GM18873 (cell line): ENCODE measurements around the gene CPSF6.
"Not testable (repeated sequence)": the region's sequence is repeated elsewhere in the genome, so short reads cannot be mapped to it uniquely, and the experiment has no call there.

ENCODE experiments used
- ATAC-seq: cut with Tn5 transposase; IDR thresholded peaks from one replicate; pipeline ENCODE4 v1.9.1; 2021; ENCODE audit warnings: mild to moderate bottlenecking, moderate library complexity, moderate number of reproducible peaks; ENCODE audit not compliant: unreplicated experiment, low FRiP score

Gene CPSF6, protein sequence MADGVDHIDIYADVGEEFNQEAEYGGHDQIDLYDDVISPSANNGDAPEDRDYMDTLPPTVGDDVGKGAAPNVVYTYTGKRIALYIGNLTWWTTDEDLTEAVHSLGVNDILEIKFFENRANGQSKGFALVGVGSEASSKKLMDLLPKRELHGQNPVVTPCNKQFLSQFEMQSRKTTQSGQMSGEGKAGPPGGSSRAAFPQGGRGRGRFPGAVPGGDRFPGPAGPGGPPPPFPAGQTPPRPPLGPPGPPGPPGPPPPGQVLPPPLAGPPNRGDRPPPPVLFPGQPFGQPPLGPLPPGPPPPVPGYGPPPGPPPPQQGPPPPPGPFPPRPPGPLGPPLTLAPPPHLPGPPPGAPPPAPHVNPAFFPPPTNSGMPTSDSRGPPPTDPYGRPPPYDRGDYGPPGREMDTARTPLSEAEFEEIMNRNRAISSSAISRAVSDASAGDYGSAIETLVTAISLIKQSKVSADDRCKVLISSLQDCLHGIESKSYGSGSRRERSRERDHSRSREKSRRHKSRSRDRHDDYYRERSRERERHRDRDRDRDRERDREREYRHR

DNA sequence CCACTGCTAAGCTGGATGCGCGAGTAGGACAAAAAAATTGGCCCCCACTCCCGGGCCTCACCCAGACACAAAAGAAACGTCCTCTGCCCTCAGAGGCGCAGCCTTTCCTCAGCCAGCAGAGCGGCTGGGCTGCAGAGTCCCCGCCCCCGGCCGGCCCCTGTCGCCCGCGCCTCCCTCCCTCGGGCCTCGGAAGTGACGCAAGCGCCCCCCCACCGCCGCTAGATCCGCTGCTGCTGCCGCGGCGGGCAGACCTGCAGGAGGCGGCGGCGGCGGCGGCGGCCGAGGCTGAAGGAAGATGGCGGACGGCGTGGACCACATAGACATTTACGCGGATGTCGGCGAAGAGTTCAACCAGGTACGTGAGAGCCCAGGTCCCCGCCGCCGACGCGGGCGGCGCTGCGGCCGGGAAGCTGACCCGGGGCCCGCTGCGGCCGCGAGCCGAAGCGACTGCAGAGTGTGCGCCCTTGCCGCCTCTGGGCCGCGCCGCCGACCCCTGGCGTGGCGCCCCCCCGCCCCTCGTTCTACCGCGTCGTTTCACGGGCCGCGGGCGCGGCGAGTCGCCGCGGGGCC, at the start of gene CPSF6:
CPSF6 (plus strand) TSS at position 218 of the 570 bp plus-strand sequence; CDS start at position 296, 78 bp downstream.
- ATAC-seq, result peak; percentile 87

DNA sequence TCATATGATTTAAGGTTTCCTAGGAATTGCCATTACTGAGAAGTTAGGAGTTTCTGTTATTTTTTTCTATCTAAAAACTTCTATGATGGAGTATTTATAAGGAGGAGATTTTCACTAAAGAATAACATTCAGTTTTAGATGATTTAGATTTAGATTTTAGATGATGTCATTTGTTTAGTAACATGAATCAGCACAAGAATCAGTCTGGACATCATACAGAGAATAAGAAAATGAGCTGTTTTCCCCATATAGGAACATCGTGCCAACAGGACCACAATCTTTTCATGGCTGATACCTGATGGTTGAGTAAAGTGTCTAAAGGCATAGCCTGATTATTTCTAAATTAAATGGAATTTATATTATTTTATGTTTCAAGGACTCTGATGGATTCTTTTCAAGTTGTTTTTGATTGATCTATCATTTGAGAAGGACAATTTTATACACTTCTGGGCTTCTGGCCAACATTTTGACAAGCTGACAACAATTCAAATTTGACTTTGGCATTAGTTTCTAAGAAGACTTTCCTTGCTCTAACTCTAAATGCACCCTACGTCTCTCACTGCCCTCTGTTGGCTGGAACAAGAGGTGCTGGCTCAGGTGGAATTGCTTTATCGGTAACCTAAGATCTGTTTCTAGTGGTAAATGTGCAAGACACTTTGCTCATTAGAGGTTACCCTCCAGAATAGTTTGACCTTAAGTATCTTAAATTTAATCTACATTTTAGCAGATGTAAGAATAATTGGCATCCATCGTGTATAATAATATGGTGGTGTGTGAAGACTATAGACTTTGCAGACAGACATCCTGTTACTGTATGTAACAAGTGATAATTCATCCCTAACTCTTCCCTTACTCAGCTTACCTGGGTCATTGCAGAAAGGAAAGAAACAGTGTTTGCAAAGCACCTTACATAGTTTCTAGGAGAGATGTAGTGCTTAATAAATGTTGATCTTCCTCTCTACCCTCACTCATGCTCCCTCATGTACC, 42.8 kb upstream of the CPSF6 start:
- ATAC-seq, result no peak

DNA sequence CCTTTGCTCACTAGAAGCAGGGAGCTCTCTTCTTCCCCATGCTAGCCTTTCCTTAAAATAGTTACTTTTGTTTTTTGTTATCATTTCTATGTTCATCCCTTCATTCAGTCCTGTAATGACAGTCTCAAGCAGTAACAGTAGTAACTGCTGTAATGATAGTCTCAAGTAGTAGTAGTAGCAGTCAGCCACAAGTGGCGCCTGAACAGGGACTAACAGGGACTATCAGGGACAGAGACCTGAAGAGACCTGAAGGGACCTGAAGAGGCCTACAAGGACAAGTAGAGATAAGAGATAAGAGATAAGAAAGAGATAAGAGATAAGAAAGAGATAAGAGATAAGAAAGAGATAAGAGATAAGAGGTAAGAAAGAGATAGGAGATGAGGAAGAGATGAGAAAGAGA, 39.4 kb upstream of the CPSF6 start:
- ATAC-seq, result not testable (repeated sequence)

DNA sequence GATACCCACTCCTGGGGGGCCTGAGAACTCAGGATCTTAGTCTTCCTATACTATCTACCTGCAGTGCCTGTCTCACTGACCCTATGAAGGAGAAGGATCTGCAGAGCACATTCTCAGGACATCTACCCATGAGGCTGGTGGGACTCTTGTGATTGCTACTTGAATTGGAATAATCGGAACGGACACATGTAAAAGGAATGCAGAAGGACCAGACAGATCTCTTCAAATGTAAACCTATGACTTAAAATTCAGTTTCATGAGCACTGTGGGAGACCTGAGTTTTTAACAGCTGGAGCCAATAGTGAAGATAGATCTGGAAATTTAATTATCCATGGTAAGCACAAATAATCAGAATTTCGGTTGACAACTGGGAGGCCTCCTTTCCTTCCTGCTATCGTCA, 35.2 kb upstream of the CPSF6 start:
- no peak for ATAC-seq

DNA sequence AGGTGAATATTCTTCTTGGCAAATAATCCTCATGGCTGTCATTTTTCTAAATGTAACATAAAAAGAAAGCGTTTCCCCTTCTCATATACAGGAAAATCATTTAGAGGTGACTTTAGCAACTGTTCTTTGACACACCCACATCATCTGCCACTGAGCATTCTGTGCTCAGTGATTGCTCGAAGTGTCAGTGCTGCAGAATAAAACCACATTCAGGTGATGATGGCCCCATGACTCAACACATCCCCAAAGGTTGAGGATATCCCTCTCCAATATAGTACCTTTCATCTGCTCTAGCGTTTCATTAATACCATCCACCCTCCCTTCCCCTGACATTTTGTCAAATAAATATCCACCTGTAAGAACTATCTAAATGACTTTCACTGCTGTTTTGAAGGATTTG, 28.7 kb upstream of the CPSF6 start:
- ATAC-seq, result no peak

DNA sequence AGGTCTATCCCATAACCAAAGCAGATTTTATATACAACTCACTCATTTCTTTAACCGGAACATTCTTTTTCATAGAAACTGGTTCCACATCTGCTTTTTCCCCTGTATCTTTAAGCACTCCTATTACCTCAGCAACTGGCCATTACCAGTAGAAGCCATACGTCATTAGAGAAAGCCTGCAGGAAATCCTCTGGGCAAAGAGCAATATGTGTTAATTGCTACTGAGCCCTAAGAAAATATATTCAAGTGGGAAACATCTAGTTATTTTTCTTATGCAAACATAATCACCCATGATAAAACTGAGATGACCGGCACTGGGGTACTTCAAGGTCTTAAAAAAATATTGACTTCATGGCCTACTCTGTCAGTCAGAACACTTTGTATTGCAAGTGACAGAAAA, 28.2 kb upstream of the CPSF6 start:
- no peak for ATAC-seq

DNA sequence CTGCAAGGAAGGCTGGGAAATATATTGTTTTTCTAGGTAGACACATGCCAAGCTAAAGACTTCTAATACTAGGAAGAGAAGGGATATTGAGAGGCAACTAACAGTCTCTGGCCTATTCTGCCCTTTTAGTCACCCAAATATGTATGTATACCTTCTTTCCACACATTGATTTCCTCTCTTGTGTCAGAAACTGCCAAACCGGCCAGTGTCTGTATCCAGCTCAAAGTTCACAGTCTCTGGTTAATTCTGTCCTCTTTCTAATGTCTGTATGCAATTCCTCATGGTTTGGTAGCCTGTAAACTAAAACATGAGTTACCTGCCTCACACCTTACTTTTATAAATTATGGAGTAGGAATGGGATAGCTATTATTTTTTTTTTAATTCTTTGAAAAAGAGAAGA, 25.2 kb upstream of the CPSF6 start:
- no peak for ATAC-seq

DNA sequence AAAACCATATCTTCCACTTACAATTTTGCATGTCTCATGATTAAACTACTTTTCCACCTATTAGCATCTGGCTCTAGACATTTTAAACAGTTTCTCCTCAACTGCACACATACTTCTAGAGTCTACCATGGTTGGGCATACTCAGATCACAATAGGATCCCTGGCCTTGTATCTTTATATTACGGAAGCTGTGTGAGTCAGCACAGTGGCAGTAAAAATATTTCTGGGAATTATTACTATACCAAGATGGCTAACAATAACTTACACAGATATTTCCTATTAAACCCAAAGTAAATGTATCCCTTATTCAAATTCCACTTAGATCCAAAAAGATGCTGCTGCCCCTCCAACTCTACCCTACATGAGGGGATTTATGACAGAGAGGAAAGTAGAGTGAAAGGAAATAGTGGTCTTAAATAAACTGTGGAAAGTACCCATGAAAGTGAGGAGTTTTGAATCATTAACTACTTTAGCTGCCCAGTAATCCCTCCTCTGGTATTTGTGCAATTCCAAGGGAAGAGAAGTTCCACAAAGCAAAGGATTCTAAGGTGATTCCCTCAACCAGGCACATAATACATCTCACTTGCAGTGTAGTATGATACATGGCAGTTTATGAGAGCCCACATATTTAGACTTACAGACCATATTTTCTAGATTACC, 14.0 kb upstream of the CPSF6 start:
- no peak for ATAC-seq

DNA sequence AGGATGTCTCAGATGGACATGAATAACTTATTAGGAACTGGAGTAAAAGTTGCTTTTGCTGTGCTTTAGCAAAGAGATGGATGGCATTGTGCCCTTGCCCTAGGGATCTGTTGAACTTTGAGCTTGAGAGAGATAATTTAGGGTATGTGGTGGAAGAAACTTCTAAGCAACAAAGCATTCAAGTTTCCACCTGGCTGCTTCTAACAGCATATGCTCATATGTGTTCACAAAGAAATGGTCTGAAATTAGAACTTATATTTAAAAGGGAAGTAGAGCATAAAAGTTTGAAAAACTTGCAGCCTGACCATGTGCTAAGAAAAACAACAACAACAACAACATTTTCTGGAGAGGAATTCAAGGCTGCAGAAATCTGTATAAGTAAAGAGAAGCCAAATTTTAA, 7.9 kb upstream of the CPSF6 start:
- no peak for ATAC-seq

DNA sequence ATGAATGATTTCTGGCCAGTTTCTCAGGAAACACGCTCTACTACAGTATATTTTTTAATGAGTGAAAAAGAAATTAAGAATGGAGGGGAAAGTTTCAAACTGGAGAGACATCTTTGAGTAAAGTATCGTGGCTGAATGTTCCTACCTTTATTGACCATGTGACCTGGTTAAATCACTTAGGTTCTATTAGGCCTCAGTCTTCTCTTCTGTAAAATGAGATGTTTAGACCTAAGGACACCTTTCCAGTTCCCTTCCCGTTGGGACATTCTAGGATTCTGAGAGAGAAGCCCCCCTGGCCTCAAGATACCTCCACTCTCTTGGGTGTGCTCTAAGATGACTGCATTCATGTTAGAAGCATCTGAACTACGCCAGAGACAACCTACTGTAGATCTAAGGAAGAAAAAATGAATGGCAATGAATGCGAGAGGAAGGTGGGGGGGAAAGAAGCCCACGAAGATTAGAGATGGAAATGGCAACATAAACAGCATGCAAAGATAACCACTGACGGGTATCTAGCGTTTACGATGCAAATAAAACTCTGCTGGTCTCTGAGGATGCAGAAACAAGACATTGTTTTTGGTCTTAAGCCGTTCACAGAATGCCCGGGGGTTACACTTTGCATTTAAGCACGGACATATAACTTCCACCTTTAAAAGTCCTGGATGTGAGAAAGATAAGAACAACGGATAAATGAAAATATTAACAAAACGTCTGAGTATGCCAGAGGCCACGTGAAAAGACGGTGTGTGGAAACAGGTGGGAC, 599 bp upstream of the CPSF6 start:
- no peak for ATAC-seq

DNA sequence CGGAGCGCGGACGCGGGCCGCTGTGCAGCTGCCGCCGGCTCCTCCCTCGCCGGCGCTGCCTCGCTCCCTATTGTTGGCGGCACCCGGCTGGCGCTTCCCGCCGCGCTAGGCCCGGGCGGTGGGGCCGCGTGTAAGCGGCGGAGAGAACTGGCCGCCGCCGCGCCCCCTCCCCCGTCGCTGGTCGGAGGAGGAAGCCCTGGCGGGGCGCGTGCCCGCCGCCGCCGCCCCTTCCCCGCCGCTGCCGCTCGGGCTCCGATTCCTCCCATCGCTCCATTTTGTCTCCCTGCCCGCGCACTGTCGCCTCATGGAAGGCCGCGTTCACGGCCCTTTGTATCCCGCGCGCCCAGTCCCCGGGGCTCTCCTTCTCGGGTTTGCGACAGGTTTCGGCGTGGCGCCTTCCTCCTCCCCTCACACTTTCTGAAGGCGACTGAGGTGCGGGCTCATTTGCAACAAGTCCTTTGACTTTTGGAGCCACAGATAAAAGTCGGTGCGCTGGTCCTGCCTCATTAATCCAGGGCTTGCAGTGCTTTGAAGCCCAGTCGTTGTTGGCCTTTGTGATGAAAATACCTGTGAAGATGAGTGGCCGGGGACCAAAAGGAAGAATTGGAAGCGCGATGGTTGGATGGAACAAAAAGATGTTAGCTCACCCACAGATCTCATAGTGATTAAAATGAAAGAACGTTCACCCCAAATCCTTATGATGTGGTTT, 707 bp downstream of the CPSF6 start:
- peak; percentile 10 for ATAC-seq

DNA sequence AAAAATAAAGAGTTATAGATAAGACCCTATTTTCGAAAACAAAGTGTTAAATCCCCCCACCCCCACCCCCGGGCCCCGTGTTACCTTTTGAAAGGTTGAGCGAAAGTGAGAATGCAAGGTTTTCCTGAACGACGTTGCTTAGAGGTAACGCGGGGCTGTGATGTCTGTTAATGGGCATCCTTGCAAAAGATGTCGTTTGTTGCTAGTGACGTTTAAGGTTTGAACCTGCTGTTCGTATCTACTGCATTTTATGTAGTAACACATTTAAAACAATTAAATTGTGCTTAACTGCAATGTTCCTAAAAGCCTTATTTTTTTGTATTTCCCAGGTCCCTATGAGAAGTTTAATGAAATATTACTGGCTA, 1.2 kb downstream of the CPSF6 start:
- ATAC-seq, result no peak

DNA sequence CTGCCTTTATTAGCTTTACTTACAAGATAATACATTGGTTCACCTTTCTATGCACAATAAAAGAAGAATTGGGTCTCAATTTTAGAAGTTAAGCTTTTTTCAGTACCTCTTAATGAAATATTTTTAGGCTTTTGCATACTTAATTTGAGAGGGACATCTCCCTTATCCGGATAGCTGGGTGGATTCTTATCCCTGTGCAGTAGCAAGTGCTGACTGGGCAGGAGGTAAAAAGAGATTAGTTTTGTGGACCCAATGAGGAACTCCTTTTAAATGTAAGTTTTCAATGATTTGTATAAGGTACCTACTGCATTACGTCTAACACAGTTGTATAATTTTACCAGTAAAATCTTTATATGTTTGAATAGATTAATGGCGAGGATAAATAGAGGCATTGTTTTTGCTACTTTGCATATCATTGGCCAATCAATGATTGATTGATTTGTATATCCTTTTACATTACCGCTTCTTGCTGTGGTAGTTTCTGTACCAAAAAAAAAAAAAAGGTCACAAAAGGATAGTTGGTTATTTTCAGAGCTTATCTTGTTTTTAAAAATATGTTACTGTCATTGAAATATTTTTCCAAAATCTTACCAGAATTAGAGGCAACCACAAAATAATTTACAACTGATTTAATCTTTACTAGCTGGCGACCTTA, 2.2 kb downstream of the CPSF6 start:
- ATAC-seq, result no peak

DNA sequence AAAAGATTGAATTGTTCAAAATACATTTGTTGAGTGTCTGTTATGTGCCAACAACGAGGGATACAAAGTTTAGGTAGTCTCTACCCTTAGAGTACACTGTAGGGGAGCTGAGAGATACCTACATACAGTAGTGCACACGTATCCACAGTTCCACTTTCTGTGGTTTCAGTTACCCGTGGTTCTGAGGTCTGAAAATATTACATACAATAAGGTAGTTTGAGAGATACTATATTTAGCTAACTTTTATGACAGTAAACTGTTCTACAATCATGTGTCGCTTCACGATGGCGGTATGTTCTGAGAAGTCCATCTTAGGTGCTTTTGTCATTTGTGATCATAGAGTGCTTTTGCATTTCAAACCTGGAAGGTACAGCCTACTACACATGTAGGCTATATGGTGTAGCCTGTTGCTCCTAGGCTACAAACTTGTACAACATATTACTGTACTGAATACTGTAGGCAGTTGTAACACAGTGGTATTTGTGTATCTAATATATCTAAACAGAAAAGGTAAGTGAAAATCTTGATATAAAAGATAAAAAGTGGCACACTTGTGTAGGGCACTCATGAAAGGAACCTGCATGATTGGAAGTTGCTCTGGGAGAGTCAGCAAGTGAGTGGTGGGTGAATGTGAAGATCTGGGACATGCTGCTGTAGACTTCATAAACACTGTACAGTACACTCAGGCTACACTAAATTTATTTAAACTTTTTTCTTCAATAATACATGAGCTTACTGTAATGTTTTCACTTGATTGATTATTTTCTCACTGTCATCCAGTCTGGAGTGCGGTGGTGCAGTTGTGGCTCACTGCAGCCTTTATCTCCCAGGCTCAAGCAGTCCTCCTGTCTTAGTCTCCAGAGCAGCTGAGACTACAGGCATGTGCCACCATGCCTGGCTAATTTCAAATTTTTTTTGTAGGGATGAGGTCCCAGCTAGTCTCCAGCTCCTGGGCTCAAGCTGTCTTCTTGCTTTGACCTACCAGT, 4.0 kb downstream of the CPSF6 start:
- peak; percentile 54 for ATAC-seq

DNA sequence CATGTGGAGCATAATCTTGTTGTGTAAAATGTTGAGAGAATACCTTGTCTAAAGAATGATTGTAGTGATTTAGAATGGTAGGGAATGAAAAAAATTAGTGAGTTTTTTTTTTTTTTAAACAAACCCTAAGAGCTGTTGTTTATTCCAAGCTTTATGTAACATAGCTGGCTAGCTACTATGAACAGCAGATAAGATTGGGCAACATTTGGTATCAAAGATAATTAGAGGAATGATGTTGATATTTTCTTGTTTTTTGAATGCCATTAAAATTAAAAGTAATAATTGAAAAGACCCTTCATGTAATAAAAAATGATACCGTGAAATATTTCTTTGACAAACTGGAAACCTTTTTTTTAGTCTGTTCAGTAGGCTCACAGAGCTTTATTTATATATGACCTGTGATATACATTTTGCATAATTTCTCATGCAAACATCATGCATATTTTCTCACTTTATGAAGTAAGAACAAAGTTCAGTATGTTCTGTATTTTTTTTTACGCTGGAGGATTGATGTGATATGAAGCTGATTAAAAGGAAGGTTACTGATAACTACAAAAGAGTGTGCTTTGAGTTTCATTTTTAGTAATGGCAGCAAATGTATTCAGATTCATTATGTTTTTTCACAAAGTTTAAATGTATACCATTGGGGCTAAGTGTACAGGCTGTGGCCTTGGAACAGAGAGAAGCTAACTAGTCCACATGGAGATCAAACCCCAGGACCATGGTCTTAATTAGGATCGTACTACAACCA, 8.1 kb downstream of the CPSF6 start:
- ATAC-seq, result no peak

DNA sequence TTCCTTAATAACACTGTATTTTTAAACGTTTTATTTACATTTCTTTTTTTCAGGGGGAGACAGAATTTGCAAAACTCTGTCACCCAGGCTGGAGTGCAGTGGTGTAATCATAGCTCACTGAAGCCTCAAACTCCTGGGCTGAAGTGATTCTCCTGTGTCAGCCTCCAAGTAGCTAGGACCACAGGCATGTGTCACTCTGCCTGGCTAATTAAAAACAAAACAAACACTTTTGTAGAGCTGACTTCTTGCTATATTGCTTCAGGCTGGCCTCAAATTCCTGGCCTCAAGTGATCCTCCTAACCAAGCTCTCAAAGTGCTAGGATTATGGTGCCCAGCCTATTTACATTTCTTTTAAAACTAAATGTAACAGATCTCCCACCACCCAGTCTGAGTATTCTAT, 12.7 kb downstream of the CPSF6 start:
- ATAC-seq, result no peak

DNA sequence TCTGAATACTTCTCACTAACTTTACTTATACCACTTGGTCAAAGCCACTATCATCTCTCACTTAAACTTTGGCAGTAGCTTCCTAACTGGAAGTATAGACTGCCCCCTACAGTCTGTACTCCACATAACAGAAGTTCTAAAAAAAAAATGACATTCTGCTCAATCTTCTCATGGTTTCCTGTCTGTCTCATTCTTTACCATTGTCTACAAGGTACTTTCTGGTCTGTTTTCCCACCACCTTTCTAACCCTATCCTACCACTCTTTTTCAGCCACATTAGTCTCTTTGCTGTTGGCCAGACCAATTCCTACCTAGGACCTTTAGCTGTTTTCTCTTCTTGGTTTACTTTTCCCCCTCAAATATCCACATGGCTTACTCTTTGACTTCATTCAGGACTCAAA, 14.7 kb downstream of the CPSF6 start:
- peak; percentile 65 for ATAC-seq
